ENCODE results near the gene SMARCA2. TPM values are rescaled to one million over a fixed set of nuclear protein-coding genes. Genes with fewer than 3 reads are reported as not detected.

The SMARCA2 gene
- total RNA-seq, 1 experiment from 2014 or later = 27.9 TPM

- H3K79me2 ChIP-seq (ENCODE audit: low read length) = no peaks in the 10 kb centered on the region
- H4K20me1 ChIP-seq (ENCODE audit: low read length) = no peaks in the 10 kb centered on the region
- TF ChIP-seq, protein P1, sequence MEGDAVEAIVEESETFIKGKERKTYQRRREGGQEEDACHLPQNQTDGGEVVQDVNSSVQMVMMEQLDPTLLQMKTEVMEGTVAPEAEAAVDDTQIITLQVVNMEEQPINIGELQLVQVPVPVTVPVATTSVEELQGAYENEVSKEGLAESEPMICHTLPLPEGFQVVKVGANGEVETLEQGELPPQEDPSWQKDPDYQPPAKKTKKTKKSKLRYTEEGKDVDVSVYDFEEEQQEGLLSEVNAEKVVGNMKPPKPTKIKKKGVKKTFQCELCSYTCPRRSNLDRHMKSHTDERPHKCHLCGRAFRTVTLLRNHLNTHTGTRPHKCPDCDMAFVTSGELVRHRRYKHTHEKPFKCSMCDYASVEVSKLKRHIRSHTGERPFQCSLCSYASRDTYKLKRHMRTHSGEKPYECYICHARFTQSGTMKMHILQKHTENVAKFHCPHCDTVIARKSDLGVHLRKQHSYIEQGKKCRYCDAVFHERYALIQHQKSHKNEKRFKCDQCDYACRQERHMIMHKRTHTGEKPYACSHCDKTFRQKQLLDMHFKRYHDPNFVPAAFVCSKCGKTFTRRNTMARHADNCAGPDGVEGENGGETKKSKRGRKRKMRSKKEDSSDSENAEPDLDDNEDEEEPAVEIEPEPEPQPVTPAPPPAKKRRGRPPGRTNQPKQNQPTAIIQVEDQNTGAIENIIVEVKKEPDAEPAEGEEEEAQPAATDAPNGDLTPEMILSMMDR (conservative IDR thresholded peaks at IDR 0.05; ENCODE audit: low read depth, low read length) = no peak
- TF ChIP-seq EZH2 (IDR thresholded peaks at IDR 0.05; ENCODE audit: low read length, unreplicated experiment) (no peak), EZH2phosphoT487 (IDR thresholded peaks at IDR 0.05; ENCODE audit: borderline replicate concordance, low read length) (no peak)
- H3K9me2 ChIP-seq (replicated peaks; ENCODE audit: low read length) = no peaks in the 10 kb centered on the region
- no peak overlapping the region for H3K4me2 ChIP-seq (ENCODE audit: low read length)
- no peak overlapping the region for H3K27ac ChIP-seq (ENCODE audit: low read length)
- DNase-seq (no peak), ATAC-seq (no peak)
- no peaks in the 10 kb centered on the region for H3K27me3 ChIP-seq (ENCODE audit: low read length)
- H3K4me1 ChIP-seq (ENCODE audit: insufficient read depth, low read length) = no peaks in the 10 kb centered on the region
- intact Hi-C loops (cut with micrococcal nuclease) = no loop called here
- H3K4me3 ChIP-seq (ENCODE audit: low read length) = no peak overlapping the region
- POLR2A ChIA-PET (ENCODE audit: unreplicated experiment) = no interaction called here
- CTCF ChIA-PET = no interaction called here
- H2AFZ ChIP-seq (ENCODE audit: low read length) = no peak overlapping the region
- H3F3A ChIP-seq (ENCODE audit: low read length, unreplicated experiment) = no peaks in the 10 kb centered on the region
- H3K9me3 ChIP-seq (ENCODE audit: low read length) = no peaks in the 10 kb centered on the region
- BruUV-seq (replicated peaks) = no TSS peak
- no peaks in the 10 kb centered on the region for H3K36me3 ChIP-seq (ENCODE audit: low read depth, low read length)
- no peak overlapping the region for H3K9ac ChIP-seq (ENCODE audit: low read length)
These were observed 28.8 kb downstream of the SMARCA2 start for GRCh38 chr9:2043881-2044462.

GRCh38 chr9:2047144-2047671, 32.1 kb downstream of the SMARCA2 start:
- ATAC-seq (no peak), DNase-seq (no peak)
- H4K20me1 ChIP-seq (ENCODE audit: low read length) = no peaks in the 10 kb centered on the region
- no TSS peak for BruUV-seq (replicated peaks)
- intact Hi-C loops (cut with micrococcal nuclease) = no loop called here
- no peaks in the 10 kb centered on the region for H3K4me1 ChIP-seq (ENCODE audit: insufficient read depth, low read length)
- no peak overlapping the region for H3K4me3 ChIP-seq (ENCODE audit: low read length)
- no peak overlapping the region for H3K4me2 ChIP-seq (ENCODE audit: low read length)
- H3K36me3 ChIP-seq (ENCODE audit: low read depth, low read length) = no peaks in the 10 kb centered on the region
- no peak overlapping the region for H3K9ac ChIP-seq (ENCODE audit: low read length)
- no peak for TF ChIP-seq EZH2phosphoT487 (IDR thresholded peaks at IDR 0.05; ENCODE audit: borderline replicate concordance, low read length)
- TF ChIP-seq, protein P1 (conservative IDR thresholded peaks at IDR 0.05; ENCODE audit: low read depth, low read length) = no peak
- TF ChIP-seq EZH2 (IDR thresholded peaks at IDR 0.05; ENCODE audit: low read length, unreplicated experiment) = no peak
- no peaks in the 10 kb centered on the region for H3K9me3 ChIP-seq (ENCODE audit: low read length)
- H3K9me2 ChIP-seq (replicated peaks; ENCODE audit: low read length) = no peaks in the 10 kb centered on the region
- ChIA-PET POLR2A (ENCODE audit: unreplicated experiment) (no interaction called here), CTCF (no interaction called here)
- no peak overlapping the region for H2AFZ ChIP-seq (ENCODE audit: low read length)
- H3K79me2 ChIP-seq (ENCODE audit: low read length) = no peaks in the 10 kb centered on the region
- no peak overlapping the region for H3K27ac ChIP-seq (ENCODE audit: low read length)
- H3F3A ChIP-seq (ENCODE audit: low read length, unreplicated experiment) = no peaks in the 10 kb centered on the region
- H3K27me3 ChIP-seq (ENCODE audit: low read length) = no peaks in the 10 kb centered on the region

DNA sequence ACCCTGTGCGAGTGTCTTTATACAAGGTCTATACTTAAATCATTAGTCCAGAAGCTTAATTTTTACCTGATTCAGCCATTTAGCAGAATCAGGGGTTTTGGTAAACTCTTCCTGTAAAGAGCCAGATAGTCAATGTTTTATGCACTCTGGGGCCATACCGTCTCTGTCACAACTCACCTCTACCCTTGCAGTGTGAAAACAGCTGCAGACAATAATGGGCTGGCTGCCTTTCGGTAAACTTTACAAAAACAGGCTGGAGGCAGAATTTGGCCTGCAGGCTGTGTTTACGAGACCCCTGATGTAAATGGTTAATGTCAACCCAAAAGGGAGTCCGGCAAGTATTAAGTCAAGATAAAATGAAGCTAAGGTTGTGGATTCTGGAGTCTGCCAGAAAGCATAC, 32.8 kb downstream of the SMARCA2 start:
- Histone ChIP-seq H3K36me3 (ENCODE audit: low read depth, low read length) (no peaks in the 10 kb centered on the region), H2AFZ (ENCODE audit: low read length) (no peak overlapping the region), H3K27ac (ENCODE audit: low read length) (no peak overlapping the region), H3K4me2 (ENCODE audit: low read length) (no peak overlapping the region), H4K20me1 (ENCODE audit: low read length) (no peaks in the 10 kb centered on the region), H3K4me1 (ENCODE audit: insufficient read depth, low read length) (no peaks in the 10 kb centered on the region), H3K9me2 (replicated peaks; ENCODE audit: low read length) (no peaks in the 10 kb centered on the region), H3K9me3 (ENCODE audit: low read length) (no peaks in the 10 kb centered on the region), H3K4me3 (ENCODE audit: low read length) (no peak overlapping the region), H3K27me3 (ENCODE audit: low read length) (no peaks in the 10 kb centered on the region), H3K79me2 (ENCODE audit: low read length) (no peaks in the 10 kb centered on the region), H3K9ac (ENCODE audit: low read length) (no peak overlapping the region), H3F3A (ENCODE audit: low read length, unreplicated experiment) (no peaks in the 10 kb centered on the region)
- intact Hi-C loops (cut with micrococcal nuclease) = no loop called here
- POLR2A ChIA-PET (ENCODE audit: unreplicated experiment) = no interaction called here
- DNase-seq (no peak), ATAC-seq (no peak)
- BruUV-seq (replicated peaks) = no TSS peak
- CTCF ChIA-PET = no interaction called here
- no peak for TF ChIP-seq EZH2phosphoT487 (IDR thresholded peaks at IDR 0.05; ENCODE audit: borderline replicate concordance, low read length)
- TF ChIP-seq EZH2 (IDR thresholded peaks at IDR 0.05; ENCODE audit: low read length, unreplicated experiment) = no peak
- TF ChIP-seq, protein P1 (conservative IDR thresholded peaks at IDR 0.05; ENCODE audit: low read depth, low read length) = no peak

Measured in PC-3 (cell line).